NCI-H1694 (cell line): ENCODE data around the gene COQ2.

Experiments used
- DNase-seq: peaks from one replicate; lab custom pipeline; 2025; lab: John Stamatoyannopoulos, UW

The COQ2 gene

DNA sequence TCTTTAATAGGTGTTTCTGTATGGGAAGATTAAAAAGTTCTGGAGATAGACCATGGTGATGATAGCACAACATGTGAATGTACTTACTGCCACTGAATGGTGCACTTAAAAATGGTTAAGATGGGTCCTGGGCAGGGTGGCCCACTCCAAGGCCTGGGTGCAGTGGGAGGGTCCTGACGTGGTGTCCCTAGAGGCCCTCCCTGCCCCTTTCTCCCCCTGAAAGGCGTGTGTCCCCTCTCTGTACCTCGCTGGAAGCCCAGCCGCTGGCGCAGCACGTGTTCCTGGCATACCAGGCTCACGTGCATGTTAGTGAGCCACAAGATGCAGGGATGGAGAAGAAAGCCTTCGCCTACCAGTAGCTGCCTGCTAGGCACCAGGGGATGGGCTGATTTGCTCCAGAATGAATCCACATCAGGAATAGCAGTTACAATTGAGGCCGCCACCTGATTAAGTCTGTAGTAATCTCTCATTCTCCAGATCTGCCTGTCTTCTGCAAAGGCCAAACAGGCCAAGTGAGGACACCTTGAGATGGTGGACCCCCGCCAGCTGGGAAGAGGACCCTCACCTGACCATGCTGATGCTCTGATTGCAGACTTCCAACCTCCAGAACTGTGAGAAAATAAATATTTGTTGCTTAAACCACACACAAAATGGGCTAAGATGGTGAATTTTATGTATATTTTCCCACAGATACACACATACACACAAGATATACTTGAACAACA lies 67.5 kb downstream of the COQ2 start:
- no peak for DNase-seq

DNA sequence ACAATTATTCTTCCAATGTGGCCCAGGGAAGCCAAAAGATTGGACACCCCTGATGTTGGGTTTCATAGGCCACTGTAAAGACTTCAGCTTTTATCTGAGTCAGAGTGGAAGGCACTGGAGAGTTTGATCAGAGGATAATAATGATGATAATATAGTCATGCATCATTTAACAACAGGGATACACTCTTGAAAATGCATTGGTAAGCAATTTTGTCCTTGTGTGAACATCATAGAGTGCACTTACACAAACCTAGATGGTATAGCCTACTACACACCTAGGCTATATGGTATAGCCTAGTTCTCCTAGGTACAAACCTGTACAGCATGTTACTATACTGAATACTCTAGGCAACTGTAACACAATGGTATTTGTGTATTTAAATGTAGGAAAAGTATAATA lies 70.5 kb downstream of the COQ2 start:
- no peak for DNase-seq
